ENCODE results near the gene MOAP1. TPM values are rescaled to one million over a fixed set of nuclear protein-coding genes. Genes with fewer than 3 reads are reported as not detected.
"Not testable (repeated sequence)": the region's sequence is repeated elsewhere in the genome, so short reads cannot be mapped to it uniquely, and the experiment has no call there.

The MOAP1 gene
- total RNA-seq, 1 donor from 2014 or later: 19.5 TPM

DNA sequence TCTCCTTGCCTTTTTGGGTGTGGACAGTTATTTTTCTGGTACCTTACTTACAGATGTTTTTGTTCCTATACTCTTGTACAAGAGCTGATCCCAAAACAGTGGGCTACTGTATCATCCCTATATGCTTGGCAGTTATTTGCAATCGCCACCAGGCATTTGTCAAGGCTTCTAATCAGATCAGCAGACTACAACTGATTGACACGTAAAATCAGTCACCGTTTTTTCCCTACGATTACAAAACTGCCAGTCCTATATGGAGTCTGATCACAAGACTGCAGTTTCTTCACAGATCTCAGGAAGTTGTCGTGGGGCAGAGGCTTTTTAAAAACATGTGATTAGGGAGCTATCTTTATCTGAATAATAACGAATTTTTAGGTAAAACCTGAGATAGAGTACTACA is 1.8 kb upstream of the MOAP1 start:
- no peak for DNase-seq (ENCODE audit: extremely low read depth, low read depth, low spot score)

DNA sequence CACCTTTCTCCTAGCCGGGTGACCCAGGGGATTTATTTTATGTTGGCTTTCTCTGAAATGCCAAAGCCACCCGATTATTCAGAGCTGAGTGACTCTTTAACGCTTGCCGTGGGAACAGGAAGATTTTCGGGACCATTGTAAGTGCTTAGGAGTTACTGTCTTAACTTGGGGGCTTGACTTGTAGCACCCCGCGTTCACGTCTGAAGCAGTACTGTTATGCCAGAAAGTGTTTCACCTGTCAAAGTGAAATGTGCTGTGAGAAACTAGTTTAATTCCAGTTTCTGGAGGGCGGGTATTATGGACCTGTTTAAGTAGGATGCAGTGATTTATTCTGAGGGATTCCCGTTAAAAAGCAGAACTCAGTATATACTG is 638 bp upstream of the MOAP1 start:
- DNase-seq (ENCODE audit: extremely low read depth, low read depth, low spot score): no peak

DNA sequence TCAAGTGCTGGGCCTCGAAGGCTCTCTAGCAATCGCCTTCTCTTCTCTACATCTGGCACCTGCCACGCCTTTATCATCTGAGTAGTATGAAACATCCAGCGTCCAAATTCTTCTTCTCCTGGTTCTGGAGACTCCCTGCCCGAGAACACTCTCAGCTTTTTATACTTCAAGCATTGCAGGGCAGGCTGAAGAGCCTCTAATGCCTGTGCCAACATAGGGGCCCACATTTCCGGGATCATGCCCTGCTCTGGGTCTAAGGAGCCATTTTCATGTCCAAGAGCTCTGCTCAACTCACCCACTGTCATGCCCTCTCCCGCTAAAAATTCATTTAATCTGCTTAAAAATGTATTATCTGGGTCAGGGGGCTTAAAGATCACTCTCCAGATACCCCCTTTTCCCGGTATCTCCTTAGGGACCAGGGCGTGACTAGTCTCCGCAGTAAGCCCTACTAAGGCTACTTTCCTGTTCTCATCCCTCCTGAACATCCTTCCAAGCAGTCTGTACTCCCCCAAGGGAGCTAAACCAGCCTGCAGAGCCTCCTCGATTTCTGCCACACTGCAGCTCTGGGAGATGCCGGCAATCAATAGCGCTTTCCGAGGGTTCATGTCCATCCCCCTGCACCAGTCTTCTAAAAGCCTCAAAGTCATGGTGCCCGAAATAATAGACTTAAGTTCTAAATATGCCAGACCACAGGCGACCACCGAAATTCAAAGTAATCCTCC is 940 bp downstream of the MOAP1 start:
- no peak for DNase-seq (ENCODE audit: extremely low read depth, low read depth, low spot score)

DNA sequence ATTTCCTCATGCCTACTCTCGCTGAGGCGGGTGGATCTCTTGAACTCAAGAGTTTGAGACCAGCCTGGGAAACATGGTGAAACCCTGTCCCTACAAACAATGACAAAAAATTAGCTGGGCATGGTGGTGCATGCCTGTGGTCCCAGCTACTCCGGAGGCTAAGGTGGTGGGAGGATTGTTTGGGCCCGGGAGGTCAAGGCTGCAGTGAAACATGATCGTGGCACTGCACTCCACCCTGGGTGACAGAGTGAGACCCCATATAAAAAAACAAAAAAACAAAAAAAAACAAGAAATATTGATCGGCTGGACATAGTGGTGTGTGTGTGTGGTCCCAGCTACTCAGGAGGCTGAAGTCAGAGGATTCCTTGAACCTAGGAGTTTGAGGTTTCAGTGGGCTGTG is 9.2 kb downstream of the MOAP1 start:
- no peak for DNase-seq (ENCODE audit: extremely low read depth, low read depth, low spot score)

DNA sequence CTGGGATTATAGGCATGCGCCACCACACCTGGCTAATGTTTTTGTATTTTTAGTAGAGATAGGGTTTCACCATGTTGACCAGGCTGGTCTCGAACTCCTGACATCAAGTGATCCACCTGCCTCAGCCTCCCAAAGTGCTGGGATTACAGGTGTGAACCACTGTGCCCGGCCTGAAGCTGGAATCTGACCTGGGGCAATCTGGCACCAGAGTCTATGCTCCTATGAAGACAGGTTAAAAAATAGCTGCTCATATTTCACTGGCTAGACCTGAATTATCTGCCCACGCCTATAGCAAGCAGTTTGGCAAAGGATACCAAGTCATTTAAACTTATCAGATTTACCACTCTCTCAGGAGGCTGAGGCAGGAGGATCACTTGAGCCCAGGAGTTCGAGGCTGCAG is 10.0 kb downstream of the MOAP1 start:
- not testable (repeated sequence) for DNase-seq (ENCODE audit: extremely low read depth, low read depth, low spot score)

DNA sequence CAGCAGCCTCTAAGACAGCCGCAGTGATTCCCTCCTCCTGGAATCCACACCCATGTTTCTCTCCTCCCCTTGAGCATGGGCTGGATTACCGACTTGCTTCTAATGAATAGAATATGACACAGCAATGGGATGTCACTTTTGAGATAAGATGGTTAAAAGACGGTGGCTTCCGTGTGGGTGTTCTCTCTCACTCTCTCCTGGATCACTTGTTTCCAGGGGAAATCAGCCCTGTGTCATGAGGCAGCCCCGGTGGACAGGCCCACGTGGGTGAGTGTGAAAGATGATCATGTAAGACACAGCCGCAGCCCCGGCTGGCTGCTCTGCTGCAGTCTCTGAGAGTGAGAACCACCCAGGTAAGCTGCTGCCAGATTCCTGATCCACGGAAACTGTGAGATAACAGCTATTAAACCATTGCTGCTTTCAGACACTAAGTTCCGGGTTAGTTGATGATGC is 10.7 kb downstream of the MOAP1 start:
- no peak for DNase-seq (ENCODE audit: extremely low read depth, low read depth, low spot score)

DNA sequence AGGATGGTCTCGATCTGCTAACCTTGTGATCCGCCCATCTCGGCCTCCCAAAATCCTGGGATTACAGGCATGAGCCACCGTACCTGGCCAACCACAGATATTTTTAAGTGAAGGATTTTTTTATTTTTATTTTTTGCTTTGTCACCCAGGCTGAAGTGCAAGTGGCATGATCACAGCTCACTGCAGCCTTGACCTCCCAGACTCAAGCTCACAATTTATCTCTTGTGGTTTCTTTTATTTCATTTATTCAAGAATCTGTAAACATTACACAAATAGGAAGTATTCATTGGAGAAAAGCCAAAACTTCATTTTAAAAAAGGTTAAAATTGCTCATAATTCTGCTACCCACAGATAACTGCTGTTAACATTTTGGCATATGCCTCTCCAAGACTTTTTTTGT is 13.3 kb downstream of the MOAP1 start:
- no peak for DNase-seq (ENCODE audit: extremely low read depth, low read depth, low spot score)

DNA sequence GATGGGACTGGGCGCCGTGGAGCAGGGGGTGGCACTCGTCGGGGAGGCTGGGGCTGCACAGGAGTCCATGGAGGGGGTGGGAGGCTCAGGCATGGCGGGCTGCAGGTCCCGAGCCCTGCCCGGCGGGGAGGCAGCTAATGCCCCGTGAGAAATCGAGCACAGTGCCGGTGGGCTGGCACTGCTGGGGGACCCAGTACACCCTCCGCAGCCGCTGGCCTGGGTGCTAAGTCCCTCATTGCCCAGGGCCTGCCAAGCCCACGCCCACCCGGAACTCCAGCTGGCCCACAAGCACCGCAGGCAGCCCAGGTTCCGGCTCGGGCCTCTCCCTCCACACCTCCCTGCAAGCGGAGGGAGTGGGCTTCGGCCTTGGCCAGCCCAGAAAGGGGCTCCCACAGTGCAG is 14.6 kb downstream of the MOAP1 start:
- DNase-seq (ENCODE audit: extremely low read depth, low read depth, low spot score): not testable (repeated sequence)

DNA sequence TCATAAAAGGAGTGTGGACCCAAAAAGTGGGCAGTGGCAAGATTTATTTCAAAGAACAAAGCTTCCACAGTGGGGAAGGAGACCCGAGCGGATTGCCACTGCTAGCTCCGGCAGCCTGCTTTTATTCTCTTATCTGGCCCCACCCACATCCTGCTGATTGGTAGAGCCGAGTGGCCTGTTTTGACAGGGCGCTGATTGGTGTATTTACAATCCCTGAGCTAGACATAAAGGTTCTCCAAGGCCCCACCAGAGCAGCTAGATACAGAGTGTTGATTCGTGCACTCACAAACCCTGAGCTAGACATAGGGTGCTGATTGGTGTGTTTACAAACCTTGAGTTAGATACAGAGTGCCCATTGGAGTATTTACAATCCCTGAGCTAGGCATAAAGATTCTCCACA is 15.1 kb downstream of the MOAP1 start:
- DNase-seq (ENCODE audit: extremely low read depth, low read depth, low spot score): not testable (repeated sequence)

DNA sequence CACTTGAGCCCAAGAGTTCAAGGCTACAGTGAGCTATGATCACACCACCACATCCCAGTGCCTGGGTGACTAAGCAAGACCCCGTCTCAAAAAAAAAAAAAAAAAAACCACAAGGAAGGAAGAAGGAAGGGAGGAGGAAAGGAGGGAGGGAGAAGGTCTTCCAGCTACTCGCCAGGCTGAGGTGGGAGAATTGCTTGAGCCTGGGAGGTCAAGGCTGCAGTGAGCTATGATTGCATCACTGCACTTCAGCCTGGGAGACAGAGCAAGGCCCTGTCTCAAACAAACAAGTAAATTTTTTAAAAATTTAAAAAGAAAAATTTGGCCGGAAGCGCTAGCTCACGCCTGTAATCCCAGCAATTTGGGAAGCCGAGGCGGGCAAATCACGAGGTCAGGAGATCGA is 16.1 kb downstream of the MOAP1 start:
- DNase-seq (ENCODE audit: extremely low read depth, low read depth, low spot score): not testable (repeated sequence)

DNA sequence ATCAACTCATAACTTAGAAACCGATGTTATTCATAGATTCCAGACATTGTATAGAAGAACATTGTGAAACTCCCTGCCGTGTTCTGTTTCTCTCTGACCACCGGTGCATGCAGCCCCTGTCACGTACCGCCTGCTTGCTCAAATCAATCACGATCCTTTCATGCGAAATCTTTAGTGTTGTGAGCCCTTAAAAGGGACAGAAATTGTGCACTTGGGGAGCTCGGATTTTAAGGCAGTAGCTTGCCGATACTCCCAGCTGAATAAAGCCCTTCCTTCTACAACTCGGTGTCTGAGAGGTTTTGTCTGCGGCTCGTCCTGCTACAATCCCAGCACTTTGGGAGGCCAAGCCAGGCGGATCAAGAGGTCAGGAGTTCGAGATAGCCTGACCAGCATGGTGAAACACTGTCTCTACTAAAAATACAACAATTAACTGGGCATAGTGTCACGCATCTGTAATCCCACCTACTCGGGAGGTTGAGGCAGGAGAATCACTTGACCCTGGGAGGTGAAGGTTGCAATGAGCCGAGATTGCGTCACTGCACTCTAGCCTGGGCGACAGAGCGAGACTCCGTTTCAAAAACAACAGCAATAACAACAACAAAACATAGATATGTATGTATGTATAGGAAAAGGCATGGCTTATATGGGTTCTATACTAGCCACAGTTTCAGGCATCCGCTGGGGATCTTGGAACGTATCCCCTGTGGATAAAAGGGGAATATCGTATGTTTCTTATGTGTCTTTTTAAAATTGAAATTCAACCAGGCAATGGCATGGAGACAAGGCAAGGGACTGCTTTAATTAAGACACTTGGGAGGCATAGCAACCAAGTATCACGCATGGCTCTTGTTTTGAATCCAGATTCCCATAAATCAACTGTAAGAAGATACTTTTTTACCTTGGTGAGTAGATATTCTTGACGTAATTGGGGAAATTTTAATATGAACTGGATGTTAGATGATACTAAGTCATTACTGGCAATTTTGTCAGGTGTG is 19.1 kb downstream of the MOAP1 start:
- DNase-seq (ENCODE audit: extremely low read depth, low read depth, low spot score): not testable (repeated sequence)

DNA sequence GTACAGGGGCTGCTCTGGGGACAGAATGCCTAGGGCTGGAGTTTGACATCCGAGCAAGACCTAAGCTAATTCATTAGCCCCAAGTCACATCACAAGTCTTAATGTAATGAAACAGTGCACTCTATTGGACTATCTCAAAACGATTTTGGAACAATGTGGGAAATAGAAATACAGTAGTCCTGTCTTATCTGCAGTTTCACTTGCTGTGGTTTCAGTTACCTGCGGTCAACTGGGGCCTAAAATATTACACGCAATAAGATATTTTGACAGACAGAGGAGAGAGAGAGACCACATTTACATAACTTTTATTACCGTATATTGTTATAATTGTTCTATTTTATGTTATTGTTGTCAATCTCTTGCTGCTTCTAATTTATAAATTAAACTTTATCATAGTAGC is 21.1 kb downstream of the MOAP1 start:
- no peak for DNase-seq (ENCODE audit: extremely low read depth, low read depth, low spot score)

DNA sequence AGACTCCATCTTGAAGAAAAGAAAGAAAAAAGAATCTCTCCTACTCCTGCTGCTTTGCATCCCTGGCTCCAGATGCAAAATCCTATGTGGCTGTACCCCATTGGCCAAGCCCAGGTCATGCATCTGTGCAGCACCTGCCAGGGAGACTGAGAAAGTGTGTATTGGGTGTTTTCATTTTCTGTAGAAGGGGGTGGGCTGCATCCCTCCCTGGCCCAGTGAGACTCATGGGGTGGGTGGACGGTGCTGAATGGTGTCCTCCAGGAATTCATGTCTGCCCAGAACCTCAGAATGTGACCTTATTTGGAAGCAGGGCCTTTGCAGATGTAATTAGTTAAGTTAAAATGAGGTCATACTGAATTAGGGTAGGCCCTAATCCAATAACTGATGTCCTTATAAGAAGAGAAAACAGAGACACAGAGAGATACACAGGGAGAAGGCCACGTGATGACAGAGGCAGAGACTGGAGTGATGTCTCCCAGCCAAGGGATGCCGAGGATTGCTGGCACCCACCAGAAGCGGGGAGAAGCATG is 23.2 kb downstream of the MOAP1 start:
- DNase-seq (ENCODE audit: extremely low read depth, low read depth, low spot score): no peak

DNA sequence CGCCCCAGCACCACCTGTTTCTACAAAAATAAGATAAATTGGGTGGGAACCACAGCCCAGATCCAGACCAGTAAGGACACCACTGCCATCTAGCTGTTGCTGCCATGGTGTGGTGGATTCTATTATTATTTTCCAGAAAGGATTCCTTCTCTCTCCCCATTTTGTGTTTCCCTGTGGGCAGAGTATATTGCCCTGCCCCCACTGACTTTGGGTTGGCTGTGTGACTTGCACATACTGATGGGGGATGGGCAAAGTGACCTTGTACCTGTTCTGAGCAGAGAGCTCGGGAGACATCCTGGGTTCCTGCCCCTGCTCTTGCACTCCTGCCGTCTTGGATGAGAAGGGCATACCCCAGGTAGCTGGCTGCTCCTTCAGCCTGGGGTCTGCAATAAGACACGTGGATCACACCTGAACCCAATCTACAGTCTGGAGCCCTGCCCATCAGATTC is 24.3 kb downstream of the MOAP1 start:
- no peak for DNase-seq (ENCODE audit: extremely low read depth, low read depth, low spot score)

DNA sequence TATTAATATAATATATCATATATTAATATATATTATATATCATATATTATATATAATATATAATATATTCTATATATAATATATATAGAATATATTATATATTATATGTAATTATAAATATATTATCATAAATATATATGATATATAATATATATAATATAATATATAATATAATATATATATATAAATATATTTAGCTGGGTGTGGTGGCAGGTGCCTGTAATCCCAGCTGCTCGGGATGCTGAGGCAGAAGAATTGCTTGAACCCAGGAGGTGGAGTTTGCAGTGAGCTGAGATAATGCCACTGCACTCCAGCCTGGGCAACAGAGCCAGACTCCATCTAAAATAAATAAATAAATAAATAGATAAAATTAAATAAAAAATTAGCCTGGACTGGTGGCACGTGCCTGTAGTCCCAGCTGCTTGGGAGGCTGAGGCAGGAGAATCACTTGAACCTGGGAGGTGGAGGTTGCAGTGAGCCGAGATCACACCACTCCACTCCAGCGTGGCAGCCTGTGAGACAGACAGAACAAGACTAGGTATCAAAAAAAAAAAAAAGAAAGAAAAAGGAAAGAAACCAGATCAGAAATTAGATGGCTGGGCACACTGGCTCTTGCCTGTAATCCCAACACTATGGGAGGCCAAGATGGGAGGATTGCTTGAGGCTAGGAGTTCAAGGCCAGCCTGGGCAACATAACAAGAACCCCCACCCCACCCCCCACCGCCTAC is 24.9 kb downstream of the MOAP1 start:
- not testable (repeated sequence) for DNase-seq (ENCODE audit: extremely low read depth, low read depth, low spot score)

DNA sequence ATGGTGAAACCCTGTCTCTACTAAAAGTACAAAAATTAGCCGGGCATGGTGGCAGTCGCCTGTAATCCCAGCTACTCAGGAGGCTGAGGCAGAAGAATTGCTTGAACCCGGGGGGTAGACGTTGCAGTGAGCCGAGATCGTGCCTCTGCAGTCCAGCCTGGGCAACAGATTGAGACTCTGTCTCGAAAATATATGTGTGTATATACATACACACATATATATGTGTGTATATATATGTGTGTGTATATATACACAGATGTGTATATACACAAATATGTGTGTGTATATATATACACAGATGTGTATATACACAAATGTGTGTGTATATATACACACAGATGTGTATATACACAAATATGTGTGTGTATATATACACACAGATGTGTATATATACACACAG is 26.3 kb downstream of the MOAP1 start:
- not testable (repeated sequence) for DNase-seq (ENCODE audit: extremely low read depth, low read depth, low spot score)

DNA sequence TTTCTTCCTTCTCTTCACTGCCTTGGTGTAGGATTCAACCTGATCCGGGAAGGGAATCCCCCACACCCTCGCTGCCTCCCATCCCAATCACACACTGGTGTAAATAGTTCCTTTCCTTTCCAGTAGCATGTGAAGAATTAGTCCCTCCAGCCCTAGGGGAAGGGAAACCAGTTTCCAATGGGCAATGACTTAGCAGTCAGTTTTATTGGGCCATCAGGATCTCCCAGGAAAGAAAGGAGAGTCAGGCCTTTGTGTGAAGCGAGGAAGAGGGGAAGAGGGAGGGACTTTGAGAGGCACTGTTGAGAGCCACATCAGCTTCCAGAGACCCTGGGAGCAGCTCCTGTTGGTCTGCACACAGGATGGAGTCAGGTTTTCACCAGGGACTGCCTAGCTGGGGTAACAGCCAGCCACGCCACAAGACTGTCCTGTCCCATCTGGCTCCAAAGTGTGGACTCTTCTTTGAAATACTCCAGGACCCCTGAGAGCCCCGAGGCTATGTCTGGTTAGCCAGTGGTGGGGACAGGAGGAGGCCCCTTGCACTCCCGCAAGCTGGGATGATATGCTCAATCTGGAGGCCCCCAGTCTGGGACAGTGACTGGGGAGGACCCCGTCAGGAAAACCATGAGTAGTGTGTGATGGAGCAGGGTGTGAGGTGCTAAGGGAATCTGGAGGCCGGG is 27.9 kb downstream of the MOAP1 start:
- DNase-seq (ENCODE audit: extremely low read depth, low read depth, low spot score): no peak

DNA sequence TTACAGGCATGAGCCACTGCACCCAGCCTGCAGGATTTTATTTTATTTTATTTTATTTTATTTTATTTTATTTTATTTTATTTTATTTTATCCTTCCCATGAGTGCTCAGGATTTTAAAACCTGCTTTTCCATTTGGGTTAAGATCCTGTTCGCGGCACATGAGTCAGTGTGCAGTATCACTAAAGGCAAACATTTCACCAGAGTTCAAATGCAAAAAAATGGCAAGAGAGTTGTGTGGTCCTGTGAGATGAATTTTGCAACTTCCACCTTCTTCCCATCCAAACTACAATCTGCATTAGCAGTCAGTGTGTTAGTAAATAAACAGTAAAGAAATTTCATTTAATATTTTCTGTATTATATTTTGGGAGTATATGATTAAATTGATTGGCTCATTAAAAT is 29.0 kb downstream of the MOAP1 start:
- DNase-seq (ENCODE audit: extremely low read depth, low read depth, low spot score): no peak

DNA sequence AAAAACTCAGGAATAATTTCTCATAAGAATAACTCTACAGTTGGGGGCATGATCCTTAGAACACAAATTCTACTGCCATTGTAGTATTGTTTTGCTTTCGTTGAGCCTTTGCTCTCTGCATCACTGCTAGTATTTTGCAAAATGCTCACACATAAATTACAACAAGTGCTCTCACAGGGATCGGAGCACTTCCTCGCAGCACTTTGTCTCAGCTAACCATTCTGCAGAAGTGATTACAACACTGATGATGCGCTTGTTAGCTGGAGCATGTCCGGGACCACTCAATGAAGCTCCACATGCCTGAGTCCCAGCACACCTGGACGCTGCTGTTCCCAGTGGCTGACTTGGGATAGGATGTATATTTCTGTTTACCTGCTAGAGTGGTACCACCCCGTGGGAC is 31.6 kb downstream of the MOAP1 start:
- no peak for DNase-seq (ENCODE audit: extremely low read depth, low read depth, low spot score)
